ENCODE data around the gene DISC1.

GRCh38 chr1:231653632-231654031 lies 27.0 kb downstream of the DISC1 start:
- TF ChIP-seq RAD21 (IDR thresholded peaks at IDR 0.05; ENCODE audit: low read depth): no peak
- TF ChIP-seq REST (IDR thresholded peaks at IDR 0.05; ENCODE audit: low read depth): no peak
- no peak for TF ChIP-seq TAF1 (IDR thresholded peaks at IDR 0.05; ENCODE audit: low read depth)
- TF ChIP-seq EP300 (IDR thresholded peaks at IDR 0.05; ENCODE audit: borderline replicate concordance): no peak

All from Ishikawa (cell line).